Endothelial cell of umbilical vein (primary cell): ENCODE measurements around the gene MYH7. TPM values are rescaled to one million over a fixed set of nuclear protein-coding genes. Genes with fewer than 3 reads are reported as not detected.

Source experiments
- BruUV-seq: library from RNA; stranded (reverse); fragments of 400-500 nt; replicated peaks from 2 replicates; lab custom pipeline; 2021; lab: Mats Ljungman, UMichigan
- CTCF ChIA-PET: fragments of 300-600, 350-600 bp; sonication (Branson Sonifier 250); formaldehyde crosslinking; loops from one replicate; lab custom pipeline; 2021; ENCODE audit warnings: antibody characterized with exemption, inconsistent platforms; lab: Charles Lee
- POLR2A ChIA-PET: fragments of 300-600, 350-600 bp; sonication (Branson Sonifier 250); formaldehyde crosslinking; loops from one replicate; lab custom pipeline; 2021; ENCODE audit warnings: antibody characterized with exemption, inconsistent platforms; lab: Charles Lee
- DNase-seq: peaks from one replicate; pipeline ENCODE4 v3.0.0-alpha.2; 2011; ENCODE audit warnings: low read depth, low spot score
- FAIRE-seq: peaks from 2 replicates; lab custom pipeline; 2011; peaks lifted over from hg19 to GRCh38; lab: Jason Lieb, UNC
- H2AFZ ChIP-seq: 2 replicates; pipeline ENCODE4 v1.6.0; 2012; ENCODE audit warnings: low read depth, low read length, control low read depth, inconsistent platforms
- H3K27ac ChIP-seq: 2 replicates; pipeline ENCODE4 v1.5.1; 2011; ENCODE audit warnings: low read depth, mild to moderate bottlenecking, control low read depth, low read length, moderate library complexity; ENCODE audit not compliant: insufficient read depth
- H3K27me3 ChIP-seq, 2 experiments: 2 replicates each; pipeline versions ENCODE4 v1.6.0 to v1.6.1; 2011; ENCODE audit warnings: low read length in 2 of 2, mixed read lengths in 1 of 2; ENCODE audit not compliant: control insufficient read depth in 2 of 2, insufficient read depth in 2 of 2
- H3K36me3 ChIP-seq, 2 experiments: 2 replicates in 1 of 2; 3 replicates in 1 of 2; pipeline ENCODE4 v1.5.1; 2011; ENCODE audit warnings: low read length in 2 of 2, mild to moderate bottlenecking in 1 of 2, moderate library complexity in 1 of 2; ENCODE audit not compliant: control insufficient read depth in 2 of 2, insufficient read depth in 2 of 2; ENCODE audit errors: extremely low read depth in 1 of 2
- H3K4me1 ChIP-seq: 3 replicates; pipeline ENCODE4 v1.5.1; 2011; ENCODE audit warnings: mild to moderate bottlenecking, low read length; ENCODE audit not compliant: control insufficient read depth, insufficient read depth; ENCODE audit errors: extremely low read depth
- H3K4me2 ChIP-seq: 2 replicates; pipeline ENCODE4 v1.6.1; 2011; ENCODE audit warnings: low read length, control low read depth, mixed read lengths; ENCODE audit not compliant: insufficient read depth
- H3K4me3 ChIP-seq, 3 experiments: fragments of 200-600 bp in 1 of 3; sonication (generic), shearing (Covaris generic) in 1 of 3; replicated peaks in 1 of 3; 2 replicates each; pipeline ENCODE4 v1.5.1; 2011 to 2016; ENCODE audit warnings: control low read depth in 3 of 3, low read length in 3 of 3, mild to moderate bottlenecking in 2 of 3, inconsistent platforms in 1 of 3, low read depth in 1 of 3, moderate library complexity in 1 of 3; ENCODE audit not compliant: insufficient read depth in 1 of 3
- H3K79me2 ChIP-seq: 2 replicates; pipeline ENCODE4 v1.6.0; 2012; ENCODE audit warnings: low read length, inconsistent platforms; ENCODE audit not compliant: control insufficient read depth, insufficient read depth
- H3K9ac ChIP-seq: replicated peaks from 2 replicates; pipeline ENCODE3; 2011; ENCODE audit warnings: low read length, control low read depth; ENCODE audit not compliant: insufficient read depth; ENCODE audit errors: extremely low read depth
- H3K9me1 ChIP-seq: replicated peaks from 3 replicates; pipeline ENCODE4 v1.6.0; 2011; ENCODE audit warnings: mild to moderate bottlenecking, low read length; ENCODE audit not compliant: control insufficient read depth, insufficient read depth; ENCODE audit errors: extremely low read depth
- H3K9me3 ChIP-seq: replicated peaks from 2 replicates; pipeline ENCODE4 v1.5.1; 2012; ENCODE audit warnings: low read length, inconsistent platforms; ENCODE audit not compliant: control insufficient read depth, insufficient read depth
- H4K20me1 ChIP-seq: replicated peaks from 2 replicates; pipeline ENCODE3; 2011; ENCODE audit warnings: mild to moderate bottlenecking, low read length; ENCODE audit not compliant: control insufficient read depth, insufficient read depth; ENCODE audit errors: extremely low read depth
- CTCF ChIP-seq, 2 donors: IDR thresholded peaks; 1 replicate in 1 of 2; 2 replicates in 1 of 2; pipeline ENCODE4 v1.5.1; 2011; ENCODE audit warnings: low read length in 2 of 2, mild to moderate bottlenecking in 2 of 2, moderate library complexity in 2 of 2, control low read depth in 1 of 2, inconsistent platforms in 1 of 2, low read depth in 1 of 2; ENCODE audit not compliant: insufficient read depth in 1 of 2; ENCODE audit errors: extremely low read depth in 1 of 2
- EZH2 ChIP-seq: IDR thresholded peaks from 2 replicates; pipeline ENCODE4 v1.6.1; 2012; ENCODE audit warnings: borderline replicate concordance, low read depth, mild to moderate bottlenecking, moderate library complexity, low read length, inconsistent platforms; ENCODE audit not compliant: severe bottlenecking
- FOS ChIP-seq: IDR thresholded peaks from 2 replicates; pipeline ENCODE4 v1.6.1; 2011; ENCODE audit warnings: mild to moderate bottlenecking, low read length, moderate library complexity, borderline replicate concordance; ENCODE audit not compliant: insufficient read depth
- GATA2 ChIP-seq: IDR thresholded peaks from 2 replicates; pipeline ENCODE4 v1.7.0; 2011; ENCODE audit warnings: low read depth, mild to moderate bottlenecking, moderate library complexity, mixed read lengths, low read length; ENCODE audit not compliant: insufficient read length, insufficient read depth
- JUN ChIP-seq: IDR thresholded peaks from 2 replicates; pipeline ENCODE4 v1.6.1; 2011; ENCODE audit warnings: borderline replicate concordance, low read depth; ENCODE audit not compliant: insufficient read length, insufficient read depth
- MAX ChIP-seq: IDR thresholded peaks from 2 replicates; pipeline ENCODE4 v1.6.1; 2011; ENCODE audit not compliant: insufficient read depth, insufficient read length
- MYC ChIP-seq: IDR thresholded peaks from one replicate; pipeline ENCODE4 v1.6.1; 2011; ENCODE audit warnings: mild to moderate bottlenecking, low read depth, low read length
- POLR2A ChIP-seq: IDR thresholded peaks from 2 replicates; pipeline ENCODE4 v1.6.1; 2012; ENCODE audit warnings: low read depth, mild to moderate bottlenecking, control low read depth, low read length
- POLR2AphosphoS5 ChIP-seq: IDR thresholded peaks from 2 replicates; pipeline ENCODE4 v1.6.1; 2012; ENCODE audit warnings: low read depth, mild to moderate bottlenecking, control low read depth, low read length, moderate library complexity; ENCODE audit not compliant: insufficient read depth
- dilution Hi-C: fragments of 300-500 bp; cut with MboI; formaldehyde crosslinking; loops from one replicate; pipeline ENCODE4 v1.15.0; 2019; ENCODE audit warnings: low sequenced_read_pairs; ENCODE audit not compliant: extremely low pct_ligation_motif_present
- intact Hi-C: fragments of 100-400 bp; cut with micrococcal nuclease; formaldehyde crosslinking; loops from one replicate; pipeline ENCODE4 v1.10.0; 2022
- polyA plus RNA-seq, 4 experiments: library from polyadenylated mRNA; depleted of rRNA in 3 of 4; stranded (reverse) in 3 of 4; unstranded in 1 of 4; fragments of >200 nt; gene quantifications; 2 replicates each; pipeline versions ENCODE4 v1.2.1 to v1.2.3, GENCODE V29; 2011 to 2012; ENCODE audit warnings: missing spikeins in 1 of 4
- total RNA-seq: library from RNA; stranded (reverse); gene quantifications from 2 replicates; pipeline ENCODE4 v1.2.3, GENCODE V29; 2021

The MYH7 gene
- total and polyA plus RNA-seq, 2 donors (not counting 3 experiments of a cell fraction or from before 2014, with no cell fraction given), result not detected

GRCh38 chr14:23449314-23449713 is 13.9 kb upstream of the MYH7 start:
- Histone ChIP-seq H3K79me2 (no peaks in the 10 kb centered on the region), H3K9me1 (no peaks in the 10 kb centered on the region), H3K27me3 (peaks cover 14 to 31% of the 10 kb centered on the region in 2 experiments), H2AFZ (no peak overlapping the region), H3K4me1 (no peaks in the 10 kb centered on the region), H4K20me1 (no peaks in the 10 kb centered on the region), H3K9ac (no peak overlapping the region), H3K9me3 (no peaks in the 10 kb centered on the region), H3K36me3 (no peaks in the 10 kb centered on the region), H3K27ac (no peak overlapping the region), H3K4me3 (no peak overlapping the region), H3K4me2 (no peak overlapping the region)
- ChIA-PET POLR2A (no interaction called here), CTCF (interaction anchor here (1.5 kb wide), 1 partner anchor 29 kb away, joined by 4 read pairs; no protein-coding TSS in a partner anchor)
- intact Hi-C loops (no loop called here), dilution Hi-C loops (no loop called here)
- FAIRE-seq (no peak), DNase-seq (no peak)
- BruUV-seq, result no TSS peak
- TF ChIP-seq FOS (no peak), POLR2AphosphoS5 (no peak), POLR2A (no peak), EZH2 (no peak), JUN (no peak), MAX (no peak), MYC (no peak), GATA2 (no peak), CTCF (IDR thresholded peaks at IDR 0.05; ENCODE audit: extremely low read depth in 1 of 2, insufficient read depth in 1 of 2, low read depth in 1 of 2, low read length in 2 of 2) (no peak)
